ENCODE results near the gene RNF150.

GRCh38 chr4:141037446-141037845, 95.8 kb downstream of the RNF150 start:
- TF ChIP-seq FOS (IDR thresholded peaks at IDR 0.05; ENCODE audit: low read depth, low read length), result no peak
- TF ChIP-seq CTCF (conservative IDR thresholded peaks at IDR 0.05; ENCODE audit: low read depth, low read length), result no peak
- TF ChIP-seq RAD21 (IDR thresholded peaks at IDR 0.05; ENCODE audit: low read length), result no peak
- TF ChIP-seq BHLHE40 (IDR thresholded peaks at IDR 0.05; ENCODE audit: low read depth, low read length), result no peak
- TF ChIP-seq ELK1 (IDR thresholded peaks at IDR 0.05; ENCODE audit: borderline replicate concordance, low read depth, low read length), result no peak
- no peak for TF ChIP-seq POLR2A (IDR thresholded peaks at IDR 0.05; ENCODE audit: low read depth, low read length)
